ENCODE results near the gene KHDC1.
"Not testable (repeated sequence)": the region's sequence is repeated elsewhere in the genome, so short reads cannot be mapped to it uniquely, and the experiment has no call there.

The KHDC1 gene

DNA sequence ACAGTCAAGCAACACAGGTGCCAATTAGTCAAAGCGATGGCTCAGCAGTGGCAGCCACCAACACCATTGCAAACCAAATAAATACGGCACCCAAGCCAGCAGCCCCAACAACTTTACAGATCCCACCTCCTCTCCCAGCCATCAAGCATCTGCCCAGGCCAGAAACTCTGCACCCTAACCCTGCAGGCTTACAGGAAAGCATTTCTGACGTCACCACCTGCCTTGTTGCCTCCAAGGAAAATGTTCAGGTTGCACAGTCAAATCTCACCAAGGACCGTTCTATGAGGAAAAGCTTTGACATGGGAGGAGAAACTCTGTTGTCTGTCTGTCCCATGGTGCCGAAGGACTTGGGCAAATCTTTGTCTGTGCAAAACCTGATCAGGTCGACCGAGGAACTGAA lies 68.3 kb downstream of the KHDC1 start:
- no peaks in the 10 kb centered on the region for H3K9me2 ChIP-seq (replicated peaks; ENCODE audit: insufficient read depth, low read length)
- H4K20me1 ChIP-seq (ENCODE audit: low read depth, low read length): peaks cover 4% of the 10 kb centered on the region; the same call in 1 of the 2 replicates
- no peak overlapping the region for H3K4me3 ChIP-seq (ENCODE audit: insufficient read depth, low read length, poor library complexity, severe bottlenecking)
- no peaks in the 10 kb centered on the region for H3K9me3 ChIP-seq (ENCODE audit: insufficient read depth, low read length)
- H3K27ac ChIP-seq (ENCODE audit: low read depth, low read length): no peak overlapping the region
- no peaks in the 10 kb centered on the region for H3F3A ChIP-seq (ENCODE audit: insufficient read depth)
- H3K36me3 ChIP-seq (ENCODE audit: low read length): peaks cover 4% of the 10 kb centered on the region; the same call in 1 of the 2 replicates
- H2AFZ ChIP-seq (ENCODE audit: low read depth, low read length, severe bottlenecking): no peak overlapping the region
- no peak overlapping the region for H3K4me2 ChIP-seq (ENCODE audit: low read depth, low read length, poor library complexity, severe bottlenecking)
- H3K27me3 ChIP-seq (ENCODE audit: low read length): no peaks in the 10 kb centered on the region
- H3K9ac ChIP-seq (ENCODE audit: low read length): no peak overlapping the region
- H3K79me2 ChIP-seq (ENCODE audit: insufficient read depth, low read length): no peaks in the 10 kb centered on the region
- no peak for TF ChIP-seq EZH2phosphoT487 (conservative IDR thresholded peaks at IDR 0.05; ENCODE audit: low read length)
- TF ChIP-seq, protein P1, sequence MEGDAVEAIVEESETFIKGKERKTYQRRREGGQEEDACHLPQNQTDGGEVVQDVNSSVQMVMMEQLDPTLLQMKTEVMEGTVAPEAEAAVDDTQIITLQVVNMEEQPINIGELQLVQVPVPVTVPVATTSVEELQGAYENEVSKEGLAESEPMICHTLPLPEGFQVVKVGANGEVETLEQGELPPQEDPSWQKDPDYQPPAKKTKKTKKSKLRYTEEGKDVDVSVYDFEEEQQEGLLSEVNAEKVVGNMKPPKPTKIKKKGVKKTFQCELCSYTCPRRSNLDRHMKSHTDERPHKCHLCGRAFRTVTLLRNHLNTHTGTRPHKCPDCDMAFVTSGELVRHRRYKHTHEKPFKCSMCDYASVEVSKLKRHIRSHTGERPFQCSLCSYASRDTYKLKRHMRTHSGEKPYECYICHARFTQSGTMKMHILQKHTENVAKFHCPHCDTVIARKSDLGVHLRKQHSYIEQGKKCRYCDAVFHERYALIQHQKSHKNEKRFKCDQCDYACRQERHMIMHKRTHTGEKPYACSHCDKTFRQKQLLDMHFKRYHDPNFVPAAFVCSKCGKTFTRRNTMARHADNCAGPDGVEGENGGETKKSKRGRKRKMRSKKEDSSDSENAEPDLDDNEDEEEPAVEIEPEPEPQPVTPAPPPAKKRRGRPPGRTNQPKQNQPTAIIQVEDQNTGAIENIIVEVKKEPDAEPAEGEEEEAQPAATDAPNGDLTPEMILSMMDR (IDR thresholded peaks at IDR 0.05; ENCODE audit: insufficient read depth, low read length, poor library complexity, severe bottlenecking): no peak

DNA sequence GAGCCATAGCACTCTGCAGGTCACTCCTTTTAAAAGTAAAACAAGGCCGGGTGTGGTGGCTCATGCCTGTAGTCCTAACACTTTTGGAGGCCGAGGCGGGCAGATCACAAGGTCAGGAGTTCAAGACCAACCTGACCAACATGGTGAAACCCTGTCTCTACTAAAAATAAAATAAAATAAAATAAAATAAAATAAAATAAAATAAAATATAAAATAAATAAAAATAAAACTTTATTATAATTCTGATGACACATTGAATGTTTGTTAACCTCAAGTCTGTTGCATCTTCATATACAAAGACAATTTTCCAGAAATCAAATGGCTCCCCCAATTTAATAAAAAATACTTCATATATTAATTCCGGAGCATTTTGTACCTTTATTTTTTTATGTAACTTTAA lies 69.7 kb downstream of the KHDC1 start:
- H2AFZ ChIP-seq (ENCODE audit: low read depth, low read length, severe bottlenecking); H3K27ac ChIP-seq (ENCODE audit: low read depth, low read length); H3K9me3 ChIP-seq (ENCODE audit: insufficient read depth, low read length); H3K4me2 ChIP-seq (ENCODE audit: low read depth, low read length, poor library complexity, severe bottlenecking); H3K4me3 ChIP-seq (ENCODE audit: insufficient read depth, low read length, poor library complexity, severe bottlenecking); H3K9me2 ChIP-seq (replicated peaks; ENCODE audit: insufficient read depth, low read length); H4K20me1 ChIP-seq (ENCODE audit: low read depth, low read length); H3K9ac ChIP-seq (ENCODE audit: low read length); H3K27me3 ChIP-seq (ENCODE audit: low read length); H3K36me3 ChIP-seq (ENCODE audit: low read length); H3F3A ChIP-seq (ENCODE audit: insufficient read depth); H3K79me2 ChIP-seq (ENCODE audit: insufficient read depth, low read length): not testable (repeated sequence)
